A549 (cell line): ENCODE results near the gene CLASP1. TPM values are rescaled to one million over a fixed set of nuclear protein-coding genes. Genes with fewer than 3 reads are reported as not detected.
A peak's percentile ranks its signal among the peaks of the same experiment; 100 is the strongest.

ENCODE experiments used
- ATAC-seq, 2 experiments: fragments of 200-7000 bp in 1 of 2; fragments of >200 bp in 1 of 2; cut with Nextera tagmentation in 1 of 2; cut with Tn5 transposase in 1 of 2; 3 replicates each; pipeline versions ENCODE4 v1.8.0 to v1.9.1; 2018 to 2020; ENCODE audit warnings: mild to moderate bottlenecking in 1 of 2, moderate library complexity in 1 of 2
- CTCF ChIA-PET: fragments of 300-600 bp; sonication (Branson Sonifier 250); formaldehyde crosslinking; extraction: SDS; loops from one replicate; lab custom pipeline; 2021; ENCODE audit warnings: antibody characterized with exemption, inconsistent platforms; lab: Yijun Ruan, JAX
- POLR2A ChIA-PET: fragments of 350-600 bp; formaldehyde crosslinking; extraction: SDS; loops from one replicate; lab custom pipeline; 2021; ENCODE audit warnings: antibody characterized with exemption, inconsistent platforms; lab: Yijun Ruan, JAX
- DNase-seq, 2 experiments: peaks; one replicate each; pipeline versions ENCODE4 v3.0.0 to v3.0.0-alpha.2; 2011 to 2016; ENCODE audit warnings: low read depth in 1 of 2, low spot score in 1 of 2
- FAIRE-seq: peaks from 2 replicates; lab custom pipeline; 2011; peaks lifted over from hg19 to GRCh38; lab: Jason Lieb, UNC
- H3K27ac ChIP-seq, 2 experiments: fragments of >200 bp; sonication (Bioruptor Twin); formaldehyde crosslinking; 3 replicates each; pipeline ENCODE4 v1.5.1; 2016 to 2017
- H3K4me1 ChIP-seq: fragments of >200 bp; sonication (Bioruptor Twin); formaldehyde crosslinking; 3 replicates; pipeline ENCODE4 v1.6.1; 2016
- H3K4me2 ChIP-seq: fragments of >200 bp; sonication (Bioruptor Twin); formaldehyde crosslinking; 3 replicates; pipeline ENCODE4 v1.6.1; 2016
- H3K4me3 ChIP-seq: fragments of >200 bp; sonication (Bioruptor Twin); formaldehyde crosslinking; 3 replicates; pipeline ENCODE4 v1.5.1; 2016
- H3K9me3 ChIP-seq: fragments of >200 bp; sonication (Bioruptor Twin); formaldehyde crosslinking; 3 replicates; pipeline ENCODE4 v1.6.1; 2016
- ATOH8 ChIP-seq: fragments of 250-450 bp; sonication (Bioruptor Pico); IDR thresholded peaks from 2 replicates; pipeline ENCODE4 v1.5.0; 2020; ENCODE audit warnings: low read depth, mild to moderate bottlenecking, moderate library complexity
- BCL3 ChIP-seq: fragments of >200 bp; sonication (Bioruptor Twin); formaldehyde crosslinking; IDR thresholded peaks from 3 replicates; pipeline ENCODE4 v1.6.1; 2016
- CHD2 ChIP-seq: fragments of 150-350 bp; IDR thresholded peaks from 2 replicates; pipeline ENCODE4 v1.6.1; 2014; ENCODE audit warnings: low read length; ENCODE audit not compliant: partially characterized antibody
- E2F6 ChIP-seq: IDR thresholded peaks from 2 replicates; pipeline ENCODE4 v1.6.1; 2012; ENCODE audit warnings: low read depth, borderline replicate concordance
- EHMT2 ChIP-seq: fragments of 200-600 bp; sonication (generic); IDR thresholded peaks from 2 replicates; pipeline ENCODE4 v1.6.1; 2016; ENCODE audit warnings: antibody characterized with exemption, low read depth, mild to moderate bottlenecking, moderate library complexity
- ELK1 ChIP-seq: fragments of 150-350 bp; IDR thresholded peaks from 2 replicates; pipeline ENCODE4 v1.6.1; 2014; ENCODE audit warnings: low read depth, mild to moderate bottlenecking, low read length
- ESRRA ChIP-seq: fragments of 150-350 bp; IDR thresholded peaks from 2 replicates; pipeline ENCODE4 v1.6.1; 2014; ENCODE audit warnings: mild to moderate bottlenecking, low read length, borderline replicate concordance
- FOSB ChIP-seq: fragments of 250-450 bp; sonication (Bioruptor Pico); IDR thresholded peaks from 2 replicates; pipeline ENCODE4 v1.5.0; 2020; ENCODE audit warnings: mild to moderate bottlenecking, moderate library complexity
- GATA3 ChIP-seq: IDR thresholded peaks from 2 replicates; pipeline ENCODE4 v1.6.1; 2012; ENCODE audit warnings: borderline replicate concordance
- JUNB ChIP-seq: fragments of >200 bp; sonication (Bioruptor Twin); formaldehyde crosslinking; IDR thresholded peaks from 2 replicates; pipeline ENCODE4 v1.6.1; 2016
- KDM5A ChIP-seq: fragments of 200-600 bp; sonication (generic); IDR thresholded peaks from 2 replicates; pipeline ENCODE4 v1.6.1; 2016; ENCODE audit warnings: antibody characterized with exemption, mild to moderate bottlenecking
- MYC ChIP-seq: IDR thresholded peaks from 2 replicates; pipeline ENCODE4 v1.6.1; 2012; ENCODE audit warnings: mild to moderate bottlenecking, inconsistent platforms, low read length, improper control_type of control experiment, borderline replicate concordance
- NFE2L2 ChIP-seq: fragments of 150-350 bp; conservative IDR thresholded peaks from 2 replicates; pipeline ENCODE4 v1.6.1; 2014; ENCODE audit warnings: low read length
- NPAS2 ChIP-seq: fragments of 250-450 bp; sonication (Bioruptor Pico); IDR thresholded peaks from 2 replicates; pipeline ENCODE4 v1.8.0; 2022; ENCODE audit warnings: mild to moderate bottlenecking, moderate library complexity, borderline replicate concordance
- PHF8 ChIP-seq: fragments of 200-600 bp; sonication (generic); IDR thresholded peaks from 2 replicates; pipeline ENCODE4 v1.6.1; 2016; ENCODE audit warnings: low read depth, mild to moderate bottlenecking, antibody characterized with exemption, moderate library complexity, borderline replicate concordance
- REST ChIP-seq: fragments of 200-600 bp; sonication (generic); IDR thresholded peaks from 2 replicates; pipeline ENCODE4 v1.6.1; 2016; ENCODE audit warnings: antibody characterized with exemption, mild to moderate bottlenecking, moderate library complexity
- RFX5 ChIP-seq: fragments of 450-650 bp; IDR thresholded peaks from 2 replicates; pipeline ENCODE4 v1.7.1; 2014; ENCODE audit warnings: antibody characterized with exemption, mild to moderate bottlenecking, moderate library complexity
- TFCP2L1 ChIP-seq: fragments of 250-450 bp; sonication (Bioruptor Pico); IDR thresholded peaks from 2 replicates; pipeline ENCODE4 v1.5.0; 2021; ENCODE audit warnings: mild to moderate bottlenecking
- TP53 ChIP-seq: fragments of 250-450 bp; sonication (Bioruptor Pico); IDR thresholded peaks from 2 replicates; pipeline ENCODE4 v1.5.0; 2021; ENCODE audit warnings: mild to moderate bottlenecking, moderate library complexity
- USF2 ChIP-seq: fragments of 450-650 bp; IDR thresholded peaks from 2 replicates; pipeline ENCODE4 v1.6.1; 2014; ENCODE audit warnings: antibody characterized with exemption
- ZC3H11A ChIP-seq: fragments of 450-650 bp; IDR thresholded peaks from 2 replicates; pipeline ENCODE4 v1.6.1; 2014; ENCODE audit warnings: antibody characterized with exemption, mild to moderate bottlenecking
- ZNF302 ChIP-seq: fragments of 250-450 bp; sonication (Bioruptor Pico); IDR thresholded peaks from 2 replicates; pipeline ENCODE4 v1.9.0; 2021; ENCODE audit warnings: inconsistent platforms, mild to moderate bottlenecking, moderate library complexity
- ZSCAN20 ChIP-seq: fragments of 250-450 bp; sonication (Bioruptor Pico); IDR thresholded peaks from 2 replicates; pipeline ENCODE4 v1.8.0; 2022; ENCODE audit warnings: mild to moderate bottlenecking, moderate library complexity
- WGBS: methylation state at CpG from one replicate; pipeline ENCODE4 v1.1.6; 2017; ENCODE audit errors: missing lambda C conversion rate; 5-methylcytosine and 5-hydroxymethylcytosine counted together
- polyA plus RNA-seq, 4 experiments: library from polyadenylated mRNA; depleted of rRNA in 3 of 4; stranded (reverse); fragments of >200 nt; fragmentation: RNase III in 1 of 4; extraction: RNeasy Plus Mini Kit Qiagen cat#74134 plus additional on column Dnase treatment in 1 of 4; gene quantifications; 2 replicates in 3 of 4; 3 replicates in 1 of 4; pipeline ENCODE4 v1.2.3, GENCODE V29; 2011 to 2017

Gene CLASP1
- polyA plus RNA-seq, 2 of the 4 experiments (the other 2 are of a cell fraction) = 11.7 to 15.8 TPM

- ChIA-PET POLR2A (no interaction called here), CTCF (interaction anchor here (1.3 kb wide), 1 partner anchor 221 kb away, joined by 4 read pairs; no protein-coding TSS in a partner anchor)
- no peak overlapping the region for H3K4me2 ChIP-seq
- TF ChIP-seq KDM5A = no peak
- no peak for TF ChIP-seq BCL3
- TF ChIP-seq MYC = no peak
- no peak for TF ChIP-seq TP53
- TF ChIP-seq USF2 = no peak
- TF ChIP-seq ZC3H11A = no peak
- TF ChIP-seq ATOH8 (CRISPR knock-in tag) = no peak
- no peak for TF ChIP-seq CHD2
- TF ChIP-seq EHMT2 = no peak
- no peak for TF ChIP-seq JUNB
- no peak for TF ChIP-seq REST
- TF ChIP-seq GATA3 = no peak
- TF ChIP-seq RFX5 = no peak
- no peak for TF ChIP-seq ZSCAN20
- TF ChIP-seq NPAS2 (CRISPR knock-in tag) = no peak
- H3K4me1 ChIP-seq = no peaks in the 10 kb centered on the region
- no peaks in the 10 kb centered on the region for H3K9me3 ChIP-seq
- ATAC-seq (peak in 1 of 2 experiments; percentile 27; a peak in 1 of 6 replicates), DNase-seq (no peak), FAIRE-seq (no peak)
- WGBS = 96% methylated on average over 4 of the region's 4 CpGs
- H3K27ac ChIP-seq = no peak overlapping the region
- H3K4me3 ChIP-seq = no peak overlapping the region
Observed at GRCh38 chr2:121350402-121350775, 298.9 kb downstream of the CLASP1 start.

GRCh38 chr2:121349721-121350401, 299.4 kb downstream of the CLASP1 start:
- FAIRE-seq (no peak), ATAC-seq (no peak), DNase-seq (no peak)
- no peak overlapping the region for H3K27ac ChIP-seq
- H3K4me1 ChIP-seq = no peaks in the 10 kb centered on the region
- TF ChIP-seq TFCP2L1 (CRISPR knock-in tag) (no peak), PHF8 (no peak), TP53 (no peak), FOSB (CRISPR knock-in tag) (no peak), ELK1 (no peak), ZNF302 (CRISPR knock-in tag) (no peak), E2F6 (no peak), BCL3 (no peak), ESRRA (no peak), NFE2L2 (no peak), KDM5A (no peak)
- WGBS = 94% methylated on average over 4 of the region's 4 CpGs
- no peak overlapping the region for H3K4me3 ChIP-seq
- POLR2A ChIA-PET = no interaction called here
- no peak overlapping the region for H3K4me2 ChIP-seq
- CTCF ChIA-PET = interaction anchor here (1.3 kb wide), 1 partner anchor 221 kb away, joined by 4 read pairs; no protein-coding TSS in a partner anchor
- no peaks in the 10 kb centered on the region for H3K9me3 ChIP-seq
